ENCODE measurements around the gene DND1. TPM values are rescaled to one million over a fixed set of nuclear protein-coding genes. Genes with fewer than 3 reads are reported as not detected.

Gene DND1
- total RNA-seq, 2 donors from 2014 or later, result 0.51 TPM; not detected in 1

DNA sequence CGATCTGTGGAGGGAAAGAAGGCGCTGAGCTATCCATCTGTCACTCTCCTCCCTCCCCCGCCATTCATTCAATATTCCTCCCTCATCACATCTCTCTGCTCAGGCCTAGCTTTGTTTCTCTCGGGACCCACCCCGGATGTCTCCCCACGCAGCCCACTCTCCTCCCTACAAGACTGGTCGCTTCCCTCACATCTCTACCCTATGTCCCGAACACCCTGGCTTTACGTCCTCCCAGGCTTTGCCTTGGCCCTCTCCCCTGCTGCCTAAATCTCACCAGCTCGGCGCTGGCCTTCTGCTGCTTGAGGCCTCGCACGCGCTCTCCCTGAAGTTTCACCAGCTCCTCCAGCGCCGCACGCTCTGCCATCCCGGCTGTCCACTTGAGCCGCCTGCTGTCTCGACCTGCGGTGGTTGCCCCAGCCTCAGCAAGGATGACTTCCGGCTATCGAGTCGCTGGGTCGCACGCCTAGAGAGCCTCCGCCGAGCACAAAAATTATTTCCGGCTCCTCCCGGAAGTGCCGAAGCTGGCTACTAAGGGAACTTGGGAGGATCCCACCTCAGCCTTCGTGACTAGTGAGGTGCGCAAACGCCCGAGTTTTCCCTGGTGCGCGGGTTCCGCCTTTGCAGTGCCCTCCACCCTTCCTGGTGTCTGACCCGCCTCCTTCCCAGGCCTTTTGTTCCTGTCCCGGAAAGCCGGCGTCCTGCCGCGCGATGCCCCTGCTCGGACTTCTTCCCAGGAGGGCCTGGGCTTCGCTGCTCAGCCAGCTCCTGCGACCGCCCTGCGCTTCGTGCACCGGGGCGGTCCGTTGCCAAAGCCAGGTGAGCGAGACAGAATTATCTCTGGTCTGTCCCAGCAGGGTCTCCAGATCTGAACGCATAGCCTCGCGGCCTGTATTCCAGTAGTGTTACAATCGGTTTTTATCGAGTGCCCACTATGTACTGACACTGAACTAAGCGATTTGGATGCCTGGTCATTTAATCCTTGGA, 17.9 kb upstream of the DND1 start, which contains the start of the genes HARS1 and HARS2:
TSS of gene HARS1 (minus strand) at position 430 of the 984 bp plus-strand sequence. CDS start at position 364, 66 bp downstream.
TSS of gene HARS2 (plus strand) at position 515 of the 984 bp plus-strand sequence. CDS start at position 709, 194 bp downstream.
- TF ChIP-seq, protein P1, sequence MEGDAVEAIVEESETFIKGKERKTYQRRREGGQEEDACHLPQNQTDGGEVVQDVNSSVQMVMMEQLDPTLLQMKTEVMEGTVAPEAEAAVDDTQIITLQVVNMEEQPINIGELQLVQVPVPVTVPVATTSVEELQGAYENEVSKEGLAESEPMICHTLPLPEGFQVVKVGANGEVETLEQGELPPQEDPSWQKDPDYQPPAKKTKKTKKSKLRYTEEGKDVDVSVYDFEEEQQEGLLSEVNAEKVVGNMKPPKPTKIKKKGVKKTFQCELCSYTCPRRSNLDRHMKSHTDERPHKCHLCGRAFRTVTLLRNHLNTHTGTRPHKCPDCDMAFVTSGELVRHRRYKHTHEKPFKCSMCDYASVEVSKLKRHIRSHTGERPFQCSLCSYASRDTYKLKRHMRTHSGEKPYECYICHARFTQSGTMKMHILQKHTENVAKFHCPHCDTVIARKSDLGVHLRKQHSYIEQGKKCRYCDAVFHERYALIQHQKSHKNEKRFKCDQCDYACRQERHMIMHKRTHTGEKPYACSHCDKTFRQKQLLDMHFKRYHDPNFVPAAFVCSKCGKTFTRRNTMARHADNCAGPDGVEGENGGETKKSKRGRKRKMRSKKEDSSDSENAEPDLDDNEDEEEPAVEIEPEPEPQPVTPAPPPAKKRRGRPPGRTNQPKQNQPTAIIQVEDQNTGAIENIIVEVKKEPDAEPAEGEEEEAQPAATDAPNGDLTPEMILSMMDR (IDR thresholded peaks at IDR 0.05), result peak in 1 of 2 donors; percentile 36
- H3K27ac ChIP-seq, result peak within 1 kb of the TSS; percentile 72 to 88
- H3K36me3 ChIP-seq, result peaks cover 41% of the 10 kb centered on the region
- H3K27me3 ChIP-seq, result no peaks in the 10 kb centered on the region
- H3K9me3 ChIP-seq, result no peaks in the 10 kb centered on the region
- DNase-seq (ENCODE audit: low spot score), result peak; percentile 95
- H3K4me1 ChIP-seq, result peaks cover 0 to 27% of the 10 kb centered on the region in 2 donors
- H3K4me3 ChIP-seq, result peak within 1 kb of the TSS; percentile 75 to 89

DNA sequence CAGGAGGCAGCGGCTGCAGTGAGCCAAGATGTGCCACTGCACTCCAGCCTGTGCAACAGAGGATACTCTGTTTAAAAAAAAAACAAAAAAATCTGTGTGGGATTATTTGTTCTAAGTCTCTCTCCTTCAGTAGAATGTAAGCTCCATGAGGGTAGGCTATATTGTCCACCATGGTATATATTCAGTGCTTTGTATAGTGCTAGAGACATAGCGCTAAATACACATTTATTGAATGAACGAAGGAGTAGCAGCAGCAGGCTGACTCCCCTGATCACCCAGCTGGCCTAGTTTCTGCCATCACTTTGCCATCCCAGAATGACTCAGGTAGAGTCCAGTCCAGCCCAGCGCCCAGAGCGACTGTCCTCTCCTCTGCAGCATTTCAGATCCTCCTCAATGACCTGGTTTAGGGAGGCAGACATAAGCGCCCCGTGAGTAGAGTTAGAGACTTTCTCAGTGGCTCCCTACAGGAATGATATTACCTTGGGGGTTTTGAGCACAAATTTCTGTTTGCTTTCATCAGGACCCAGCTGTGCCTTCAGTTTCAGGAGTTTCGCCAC, 17.1 kb upstream of the DND1 start:
- H3K36me3 ChIP-seq, result peaks cover 33% of the 10 kb centered on the region
- no peaks in the 10 kb centered on the region for H3K27me3 ChIP-seq
- H3K4me3 ChIP-seq, result peak overlapping the region; percentile 75 to 89
- peaks cover 0 to 27% of the 10 kb centered on the region in 2 donors for H3K4me1 ChIP-seq
- TF ChIP-seq, protein P1 (IDR thresholded peaks at IDR 0.05), result no peak
- no peaks in the 10 kb centered on the region for H3K9me3 ChIP-seq
- no peak for DNase-seq (ENCODE audit: low spot score)
- peak overlapping the region; percentile 72 to 88 for H3K27ac ChIP-seq

DNA sequence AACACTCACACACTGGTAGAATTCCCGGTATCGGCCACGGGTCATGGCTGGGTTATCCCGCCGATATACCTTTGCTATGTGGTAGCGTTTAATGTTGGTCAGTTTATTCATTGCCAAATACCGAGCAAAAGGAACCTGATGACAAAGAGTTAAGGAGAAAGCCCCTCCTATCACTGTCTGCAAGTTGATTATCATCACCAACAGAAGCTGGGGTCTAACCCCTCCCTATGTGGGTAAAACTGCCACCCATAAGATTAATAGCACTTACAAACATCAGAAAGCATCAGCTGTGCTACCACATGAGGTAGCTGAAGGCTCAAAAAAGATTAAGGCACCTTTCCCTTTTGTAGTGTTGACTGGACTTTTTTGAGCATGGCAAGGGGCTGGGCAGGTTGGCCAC, 5.6 kb upstream of the DND1 start:
- no peak overlapping the region for H3K27ac ChIP-seq
- no peaks in the 10 kb centered on the region for H3K9me3 ChIP-seq
- no peak overlapping the region for H3K4me3 ChIP-seq
- peaks cover 71% of the 10 kb centered on the region for H3K36me3 ChIP-seq
- no peaks in the 10 kb centered on the region for H3K27me3 ChIP-seq
- H3K4me1 ChIP-seq, result no peaks in the 10 kb centered on the region
- TF ChIP-seq, protein P1 (IDR thresholded peaks at IDR 0.05), result no peak
- no peak for DNase-seq (ENCODE audit: low spot score)

DNA sequence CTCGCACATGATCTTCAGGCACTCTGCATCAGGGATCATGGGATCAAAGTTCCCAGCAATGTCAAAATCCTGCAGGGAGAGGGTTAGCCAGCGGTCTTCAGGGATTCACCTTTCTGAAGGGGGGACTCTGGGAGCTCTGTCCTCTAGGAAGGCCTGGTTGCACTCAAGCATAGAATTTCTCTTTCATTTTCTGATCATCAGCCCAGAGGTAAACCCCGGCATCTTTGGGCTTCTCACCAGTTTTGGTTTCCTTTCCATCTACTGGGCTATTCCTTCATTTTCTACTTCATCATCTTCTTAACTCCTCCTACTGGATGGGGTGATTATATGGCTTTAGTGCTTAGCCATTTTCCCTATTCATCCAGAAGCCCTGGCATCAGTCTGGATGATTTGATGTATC, 4.6 kb upstream of the DND1 start:
- Histone ChIP-seq H3K4me3 (no peak overlapping the region), H3K4me1 (no peaks in the 10 kb centered on the region), H3K9me3 (no peaks in the 10 kb centered on the region), H3K36me3 (peaks cover 81% of the 10 kb centered on the region), H3K27me3 (no peaks in the 10 kb centered on the region), H3K27ac (no peak overlapping the region)
- TF ChIP-seq, protein P1 (IDR thresholded peaks at IDR 0.05), result no peak
- DNase-seq (ENCODE audit: low spot score), result no peak

DNA sequence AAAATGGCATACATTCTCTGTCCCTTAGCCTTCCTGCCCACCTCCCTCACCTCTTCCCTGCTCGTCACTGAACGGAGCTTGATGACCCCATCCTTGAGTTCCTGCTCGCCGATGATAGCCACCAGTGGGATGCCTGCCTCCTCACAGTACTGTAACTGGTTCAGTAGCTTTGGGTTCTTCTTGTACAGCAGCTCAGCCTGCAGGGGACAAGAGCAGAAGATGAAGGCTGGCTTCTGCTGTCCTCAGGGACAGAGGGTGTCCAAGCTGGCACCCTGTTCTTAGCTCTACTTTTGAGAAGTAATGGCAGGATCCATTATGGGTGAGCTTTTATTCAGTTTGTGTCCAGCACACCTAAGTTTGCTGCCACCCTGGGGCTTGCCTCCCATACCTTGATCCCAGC, 1.3 kb upstream of the DND1 start:
- H3K27ac ChIP-seq, result no peak overlapping the region
- TF ChIP-seq, protein P1 (IDR thresholded peaks at IDR 0.05), result no peak
- no peak overlapping the region for H3K4me3 ChIP-seq
- DNase-seq (ENCODE audit: low spot score), result no peak
- no peaks in the 10 kb centered on the region for H3K9me3 ChIP-seq
- H3K36me3 ChIP-seq, result peaks cover 79% of the 10 kb centered on the region
- H3K27me3 ChIP-seq, result no peaks in the 10 kb centered on the region
- no peaks in the 10 kb centered on the region for H3K4me1 ChIP-seq
